Motor neuron (in vitro differentiated cells): ENCODE measurements around the gene FEZF1. TPM values are rescaled to one million over a fixed set of nuclear protein-coding genes. Genes with fewer than 3 reads are reported as not detected.

Source experiments
- ATAC-seq, 8 experiments: fragments of 200-7000 bp; cut with Tn5 transposase; replicated peaks in 6 of 8; 2 replicates each; pipeline ENCODE4 v1.8.0; 2021; ENCODE audit warnings: mild to moderate bottlenecking in 8 of 8, moderate library complexity in 8 of 8
- H3K27ac ChIP-seq, 2 donors: fragments of 250-450 bp; sonication (Bioruptor Pico); 2 replicates each; pipeline ENCODE4 v1.9.0; 2021; ENCODE audit warnings: antibody characterized with exemption in 2 of 2, mild to moderate bottlenecking in 2 of 2, moderate library complexity in 1 of 2
- H3K4me1 ChIP-seq, 2 donors: fragments of 250-450 bp; sonication (Bioruptor Pico); replicated peaks in 1 of 2; 2 replicates each; pipeline ENCODE4 v1.6.1; 2021; ENCODE audit warnings: antibody characterized with exemption in 2 of 2, mild to moderate bottlenecking in 2 of 2, moderate library complexity in 1 of 2
- H3K4me3 ChIP-seq, 5 donors: fragments of 250-450 bp; sonication (Bioruptor Pico); 2 replicates each; pipeline ENCODE4 v1.9.0; 2021; ENCODE audit warnings: antibody characterized with exemption in 5 of 5, mild to moderate bottlenecking in 5 of 5, moderate library complexity in 4 of 5
- WGBS, 10 experiments: fragments of 450-650 bp; shearing (Covaris generic); methylation state at CpG; one replicate each; pipeline ENCODE4 v1.0.0; 2022; 5-methylcytosine and 5-hydroxymethylcytosine counted together
- in situ Hi-C, 9 experiments: fragments of 400-800 bp; cut with MboI; loops; one replicate each; pipeline ENCODE4 v1.15.0; 2021; ENCODE audit warnings: low sequenced_read_pairs in 9 of 9, low pct_unique_long_range_greater_than_20kb in 2 of 9; ENCODE audit not compliant: unreplicated experiment in 9 of 9
- total RNA-seq, 8 experiments: library from RNA; unstranded; fragments of 300-600 nt; gene quantifications; 2 replicates each; pipeline versions ENCODE4 v1.2.3 to v1.2.4, GENCODE V29; 2022

Gene FEZF1
- total RNA-seq = under 1 TPM in 2 of 8 experiments, not detected in 6; 0.11 to 0.43 TPM

GRCh38 chr7:122304319-122304975, at the start of gene FEZF1:
Gene FEZF1 (minus strand): TSS chr7:122304750. CDS start chr7:122304437, 313 bp downstream.
- ATAC-seq = peak in 4 of 8 experiments; percentile 21 to 42 (median 23)
- H3K27ac ChIP-seq = no peak within 1 kb of the TSS
- H3K4me3 ChIP-seq = peak within 1 kb of the TSS in 3 of 5 donors; percentile 27 to 37 (median 27)
- in situ Hi-C loops = no loop called here
- 0 to 11% (median 0%) methylated on average over 1 to 15 of the region's 35 CpGs; no CpG with 5 or more reads in 2 of the 10 experiments for WGBS, 10 experiments
- H3K4me1 ChIP-seq = peaks cover 15 to 29% of the 10 kb centered on the region in 2 donors

- 0 to 83% (median 47%) methylated on average over 1 to 3 of the region's 3 CpGs; no CpG with 5 or more reads in 1 of the 10 experiments for WGBS, 10 experiments
- Histone ChIP-seq H3K27ac (no peak overlapping the region), H3K4me1 (no peaks in the 10 kb centered on the region), H3K4me3 (no peak overlapping the region)
- in situ Hi-C loops = no loop called here
- ATAC-seq = no peak
Measured at GRCh38 chr7:122352454-122352853, 47.9 kb upstream of the FEZF1 start.

GRCh38 chr7:122350701-122351100, 46.2 kb upstream of the FEZF1 start:
- no peak overlapping the region for H3K27ac ChIP-seq
- no peaks in the 10 kb centered on the region for H3K4me1 ChIP-seq
- no peak for ATAC-seq
- WGBS, 10 experiments = 10 to 100% (median 58%) methylated on average over 1 to 3 of the region's 3 CpGs
- no peak overlapping the region for H3K4me3 ChIP-seq
- in situ Hi-C loops = no loop called here

GRCh38 chr7:122344303-122344620, 39.7 kb upstream of the FEZF1 start:
- no peak overlapping the region for H3K4me3 ChIP-seq
- WGBS, 10 experiments = 0 to 86% (median 51%) methylated on average over 1 of the region's 1 CpG; no CpG with 5 or more reads in 2 of the 10 experiments
- H3K4me1 ChIP-seq = no peaks in the 10 kb centered on the region
- ATAC-seq = no peak
- H3K27ac ChIP-seq = no peak overlapping the region
- in situ Hi-C loops = no loop called here

- ATAC-seq = no peak
- no peak overlapping the region for H3K4me3 ChIP-seq
- in situ Hi-C loops = no loop called here
- 14 to 100% (median 56%) methylated on average over 1 to 7 of the region's 7 CpGs; no CpG with 5 or more reads in 1 of the 10 experiments for WGBS, 10 experiments
- H3K27ac ChIP-seq = no peak overlapping the region
- H3K4me1 ChIP-seq = no peaks in the 10 kb centered on the region
Measured at GRCh38 chr7:122343601-122344302, 39.2 kb upstream of the FEZF1 start.

GRCh38 chr7:122340427-122340826, 35.9 kb upstream of the FEZF1 start:
- in situ Hi-C loops = no loop called here
- Histone ChIP-seq H3K4me3 (no peak overlapping the region), H3K27ac (no peak overlapping the region), H3K4me1 (no peaks in the 10 kb centered on the region)
- WGBS, 10 experiments = 60 to 100% (median 100%) methylated on average over 1 of the region's 1 CpG; no CpG with 5 or more reads in 3 of the 10 experiments
- no peak for ATAC-seq

- H3K4me1 ChIP-seq = no peaks in the 10 kb centered on the region
Measured at GRCh38 chr7:122339145-122339904, 34.8 kb upstream of the FEZF1 start.

GRCh38 chr7:122337011-122337410, 32.5 kb upstream of the FEZF1 start:
- Histone ChIP-seq H3K27ac (no peak overlapping the region), H3K4me1 (no peaks in the 10 kb centered on the region), H3K4me3 (no peak overlapping the region)
- no peak for ATAC-seq
- 0 to 68% (median 33%) methylated on average over 1 to 2 of the region's 2 CpGs; no CpG with 5 or more reads in 4 of the 10 experiments for WGBS, 10 experiments
- in situ Hi-C loops = no loop called here

More at GRCh38 chr7:122339145-122339904, 34.8 kb upstream of the FEZF1 start:
- no peak overlapping the region for H3K4me3 ChIP-seq
- no peak overlapping the region for H3K27ac ChIP-seq
- in situ Hi-C loops = no loop called here
- no peak for ATAC-seq
- WGBS, 10 experiments = 0 to 100% (median 80%) methylated on average over 1 to 6 of the region's 6 CpGs; no CpG with 5 or more reads in 1 of the 10 experiments

GRCh38 chr7:122329145-122329802, 24.7 kb upstream of the FEZF1 start:
- in situ Hi-C loops = no loop called here
- H3K27ac ChIP-seq = no peak overlapping the region
- no peak overlapping the region for H3K4me3 ChIP-seq
- WGBS, 10 experiments = 0 to 37% (median 16%) methylated on average over 2 to 8 of the region's 8 CpGs
- H3K4me1 ChIP-seq = no peaks in the 10 kb centered on the region
- peak in 5 of 8 experiments; percentile 45 to 65 (median 64) for ATAC-seq

GRCh38 chr7:122327969-122328368, 23.4 kb upstream of the FEZF1 start:
- in situ Hi-C loops = no loop called here
- H3K4me1 ChIP-seq = no peaks in the 10 kb centered on the region
- ATAC-seq = no peak
- H3K27ac ChIP-seq = no peak overlapping the region
- 40 to 92% (median 55%) methylated on average over 1 to 3 of the region's 3 CpGs; no CpG with 5 or more reads in 3 of the 10 experiments for WGBS, 10 experiments
- no peak overlapping the region for H3K4me3 ChIP-seq

- in situ Hi-C loops = no loop called here
- peak in 5 of 8 experiments; percentile 59 to 70 (median 65) for ATAC-seq
- WGBS, 10 experiments = 2 to 26% (median 13%) methylated on average over 4 to 25 of the region's 71 CpGs; no CpG with 5 or more reads in 3 of the 10 experiments
Measured at GRCh38 chr7:122316467-122317388, 12.2 kb upstream of the FEZF1 start.

More at GRCh38 chr7:122316467-122317388, 12.2 kb upstream of the FEZF1 start:
- H3K4me1 ChIP-seq = peaks cover under 1 to 8% of the 10 kb centered on the region in 2 donors
- H3K4me3 ChIP-seq = peak overlapping the region; percentile 4 to 31 (median 22)
- H3K27ac ChIP-seq = no peak overlapping the region
